A673 (cell line): Measurements from ENCODE around the gene RNU1-1. TPM values are rescaled to one million over a fixed set of nuclear protein-coding genes. Genes with fewer than 3 reads are reported as not detected.
"Not testable (repeated sequence)": the region's sequence is repeated elsewhere in the genome, so short reads cannot be mapped to it uniquely, and the experiment has no call there.

Experiments used
- BruUV-seq: library from RNA; stranded (reverse); fragments of 400-500 nt; replicated peaks from 2 replicates; lab custom pipeline; 2021; lab: Mats Ljungman, UMichigan
- CTCF ChIA-PET: fragments of 300-600 bp; sonication (Branson Sonifier 250); formaldehyde crosslinking; loops from one replicate; lab custom pipeline; 2022; ENCODE audit warnings: antibody characterized with exemption; lab: Charles Lee
- POLR2A ChIA-PET: fragments of 300-600 bp; sonication (Branson Sonifier 250); formaldehyde crosslinking; loops from one replicate; lab custom pipeline; 2022; ENCODE audit warnings: antibody characterized with exemption; ENCODE audit not compliant: low non-redundant PET; lab: Charles Lee
- DNase-seq: peaks from one replicate; pipeline ENCODE4 v3.0.0-alpha.2; 2015; ENCODE audit warnings: low spot score
- H3K27ac ChIP-seq: fragments of 200-600 bp; sonication (generic); 2 replicates; pipeline ENCODE4 v1.5.1; 2016; ENCODE audit warnings: mixed run types, low read depth, mild to moderate bottlenecking, mixed read lengths, antibody characterized with exemption, low read length; ENCODE audit not compliant: poor library complexity, severe bottlenecking
- H3K27me3 ChIP-seq: fragments of 200-600 bp; sonication (generic); replicated peaks from 2 replicates; pipeline ENCODE4 v1.6.1; 2017; ENCODE audit warnings: mixed run types, low read depth, mild to moderate bottlenecking, mixed read lengths, antibody characterized with exemption, low read length; ENCODE audit not compliant: insufficient read depth, poor library complexity
- H3K36me3 ChIP-seq: fragments of 200-600 bp; sonication (generic); 2 replicates; pipeline ENCODE4 v1.6.1; 2016; ENCODE audit warnings: mixed run types, mild to moderate bottlenecking, mixed read lengths, antibody characterized with exemption, low read length; ENCODE audit not compliant: insufficient read depth, poor library complexity, severe bottlenecking
- H3K4me1 ChIP-seq: fragments of 200-600 bp; sonication (generic); 2 replicates; pipeline ENCODE4 v1.6.1; 2017; ENCODE audit warnings: mixed run types, mild to moderate bottlenecking, mixed read lengths, antibody characterized with exemption, low read length; ENCODE audit not compliant: insufficient read depth, poor library complexity, severe bottlenecking
- H3K4me3 ChIP-seq: fragments of 200-600 bp; sonication (generic); 2 replicates; pipeline ENCODE4 v1.5.1; 2016; ENCODE audit warnings: low read depth, mixed run types, mild to moderate bottlenecking, mixed read lengths, low read length; ENCODE audit not compliant: poor library complexity, severe bottlenecking
- H3K9me3 ChIP-seq: fragments of 200-600 bp; sonication (generic); 2 replicates; pipeline ENCODE4 v1.6.1; 2016; ENCODE audit warnings: mixed run types, low read depth, mild to moderate bottlenecking, mixed read lengths, antibody characterized with exemption, low read length; ENCODE audit not compliant: poor library complexity, severe bottlenecking
- EZH2 ChIP-seq: fragments of 200-600 bp; sonication (generic); IDR thresholded peaks from 2 replicates; pipeline ENCODE4 v1.6.1; 2017; ENCODE audit warnings: borderline replicate concordance, low read depth, mild to moderate bottlenecking, mixed read lengths, antibody characterized with exemption, low read length; ENCODE audit not compliant: poor library complexity, severe bottlenecking
- intact Hi-C: fragments of 100-400 bp; cut with micrococcal nuclease; formaldehyde crosslinking; loops from one replicate; pipeline ENCODE4 v1.10.0; 2022; ENCODE audit not compliant: unreplicated experiment
- total RNA-seq: library from RNA; stranded (reverse); gene quantifications from 2 replicates; pipeline ENCODE4 v1.2.3, GENCODE V29; 2021
- TF ChIP-seq, protein P1 (sequence below): fragments of 300-800, 200-600 bp; sonication (generic); conservative IDR thresholded peaks from 2 replicates; pipeline ENCODE4 v1.5.1; 2017; ENCODE audit warnings: low read depth, mild to moderate bottlenecking, antibody characterized with exemption, low read length, moderate library complexity, mixed read lengths

The RNU1-1 gene
- total RNA-seq, 1 experiment from 2014 or later: 1,866 TPM

DNA sequence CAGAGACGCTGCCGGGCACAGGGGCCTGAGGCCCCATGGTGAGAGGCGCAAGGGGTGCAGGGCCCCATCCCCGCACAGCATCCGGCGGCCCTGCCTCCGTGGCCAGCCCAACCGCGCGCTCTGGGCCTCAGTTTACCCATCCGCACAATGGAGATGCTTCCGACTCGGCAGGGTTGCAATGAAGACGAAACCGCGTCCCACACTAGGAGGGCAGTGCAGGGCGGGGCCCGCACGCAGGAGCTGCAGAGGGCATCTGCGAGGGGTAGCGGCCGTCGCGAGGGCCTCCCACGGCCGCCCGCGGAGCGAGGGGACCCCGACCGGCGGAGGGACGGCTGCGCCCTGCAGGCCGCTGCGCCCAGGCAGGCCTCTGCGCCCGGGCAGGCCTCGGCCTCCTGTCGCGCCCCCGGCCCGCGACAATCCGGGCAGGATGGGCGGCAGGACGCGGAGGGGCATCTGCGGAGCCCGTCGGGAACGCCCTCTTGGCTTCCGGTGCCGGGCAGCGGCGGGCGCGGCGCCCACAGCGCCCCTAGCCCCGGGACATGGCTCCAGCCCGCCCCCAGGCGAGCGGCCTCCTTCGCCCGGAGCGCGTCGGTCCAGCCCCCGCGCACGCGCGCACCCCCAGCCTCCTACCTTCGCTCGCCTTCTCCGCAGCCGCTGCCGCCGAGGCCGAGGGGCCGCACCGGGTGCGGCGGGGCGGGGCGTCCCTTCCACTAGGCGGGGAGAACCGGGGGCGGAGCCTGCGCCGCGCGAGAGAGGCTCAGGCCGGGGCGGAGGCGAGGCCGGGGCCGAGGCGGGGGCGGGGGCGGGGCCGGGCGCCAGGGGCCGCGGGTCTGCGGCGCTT lies 15.3 kb downstream of the RNU1-1 start:
- TF ChIP-seq, protein P1, sequence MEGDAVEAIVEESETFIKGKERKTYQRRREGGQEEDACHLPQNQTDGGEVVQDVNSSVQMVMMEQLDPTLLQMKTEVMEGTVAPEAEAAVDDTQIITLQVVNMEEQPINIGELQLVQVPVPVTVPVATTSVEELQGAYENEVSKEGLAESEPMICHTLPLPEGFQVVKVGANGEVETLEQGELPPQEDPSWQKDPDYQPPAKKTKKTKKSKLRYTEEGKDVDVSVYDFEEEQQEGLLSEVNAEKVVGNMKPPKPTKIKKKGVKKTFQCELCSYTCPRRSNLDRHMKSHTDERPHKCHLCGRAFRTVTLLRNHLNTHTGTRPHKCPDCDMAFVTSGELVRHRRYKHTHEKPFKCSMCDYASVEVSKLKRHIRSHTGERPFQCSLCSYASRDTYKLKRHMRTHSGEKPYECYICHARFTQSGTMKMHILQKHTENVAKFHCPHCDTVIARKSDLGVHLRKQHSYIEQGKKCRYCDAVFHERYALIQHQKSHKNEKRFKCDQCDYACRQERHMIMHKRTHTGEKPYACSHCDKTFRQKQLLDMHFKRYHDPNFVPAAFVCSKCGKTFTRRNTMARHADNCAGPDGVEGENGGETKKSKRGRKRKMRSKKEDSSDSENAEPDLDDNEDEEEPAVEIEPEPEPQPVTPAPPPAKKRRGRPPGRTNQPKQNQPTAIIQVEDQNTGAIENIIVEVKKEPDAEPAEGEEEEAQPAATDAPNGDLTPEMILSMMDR: no peak
- no peak for TF ChIP-seq EZH2
- DNase-seq: peak; percentile 92

GRCh38 chr1:16498047-16498446 lies 16.0 kb downstream of the RNU1-1 start:
- H3K4me1 ChIP-seq, CTCF ChIA-PET, DNase-seq, H3K36me3 ChIP-seq, BruUV-seq, POLR2A ChIA-PET, H3K27me3 ChIP-seq, H3K9me3 ChIP-seq, intact Hi-C loops, H3K27ac ChIP-seq: not testable (repeated sequence)
- H3K4me3 ChIP-seq: peak overlapping the region; percentile 83

More for the DNA sequence above, 15.3 kb downstream of the RNU1-1 start:
- POLR2A ChIA-PET: no interaction called here
- CTCF ChIA-PET: interaction anchor here (0.6 kb wide), 1 partner anchor 130 kb away, joined by 3 read pairs; no protein-coding TSS in a partner anchor
- BruUV-seq: no TSS peak
- Histone ChIP-seq H3K9me3 (no peaks in the 10 kb centered on the region), H3K4me3 (peak overlapping the region; percentile 83), H3K27ac (peak overlapping the region; percentile 75), H3K4me1 (no peaks in the 10 kb centered on the region), H3K36me3 (no peaks in the 10 kb centered on the region), H3K27me3 (no peaks in the 10 kb centered on the region)
- intact Hi-C loops: no loop called here

- POLR2A ChIA-PET, CTCF ChIA-PET, H3K27ac ChIP-seq, H3K36me3 ChIP-seq, H3K4me3 ChIP-seq, intact Hi-C loops, H3K9me3 ChIP-seq, BruUV-seq, H3K4me1 ChIP-seq, H3K27me3 ChIP-seq: not testable (repeated sequence)
- DNase-seq: peak; percentile 28
These were observed 16.6 kb downstream of the RNU1-1 start for GRCh38 chr1:16497474-16497904.

DNA sequence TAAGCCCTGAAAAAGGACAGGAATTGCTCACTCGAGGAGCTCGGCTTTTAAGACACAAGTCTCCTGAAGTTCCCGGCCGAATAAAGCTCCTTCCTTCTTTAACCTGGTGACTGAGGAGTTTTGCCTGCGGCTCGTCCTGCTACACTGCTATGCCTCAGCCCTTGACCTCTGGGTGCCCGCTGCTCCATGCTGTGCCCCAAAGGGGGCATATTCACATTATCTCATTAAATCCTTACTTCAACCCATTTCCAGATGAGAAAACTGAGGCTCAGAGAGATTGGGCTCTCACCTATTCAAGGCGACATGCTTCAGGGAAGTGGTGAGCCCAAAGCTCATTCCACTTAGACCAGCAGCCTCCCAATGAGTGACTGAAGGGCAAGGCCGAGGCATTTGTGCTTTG lies 20.4 kb downstream of the RNU1-1 start:
- CTCF ChIA-PET: not testable (repeated sequence)

DNA sequence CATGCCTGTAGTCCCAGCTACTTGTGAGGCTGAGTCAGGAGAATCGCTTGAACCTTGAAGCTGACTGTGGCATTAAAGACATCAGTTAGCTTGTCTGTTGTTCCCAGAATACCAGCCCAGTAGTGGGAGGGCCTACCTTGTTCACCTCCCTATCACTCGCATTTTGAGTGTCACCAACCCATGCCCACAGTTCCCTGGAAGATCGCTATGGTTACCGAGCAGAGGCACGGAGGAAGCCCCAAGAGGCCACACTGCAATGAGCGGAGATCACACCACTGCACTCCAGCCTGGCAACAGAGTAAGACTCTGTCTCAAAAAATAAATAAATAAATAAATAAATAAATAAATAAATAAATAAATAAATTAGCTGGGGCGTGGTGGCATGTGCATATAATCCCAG lies 21.1 kb downstream of the RNU1-1 start:
- DNase-seq, H3K9me3 ChIP-seq, H3K36me3 ChIP-seq, CTCF ChIA-PET, H3K4me3 ChIP-seq, H3K4me1 ChIP-seq, H3K27me3 ChIP-seq, BruUV-seq, intact Hi-C loops, POLR2A ChIA-PET, H3K27ac ChIP-seq: not testable (repeated sequence)

More for the DNA sequence above, 20.4 kb downstream of the RNU1-1 start:
- H3K9me3 ChIP-seq, intact Hi-C loops, H3K4me1 ChIP-seq, POLR2A ChIA-PET, DNase-seq, H3K27me3 ChIP-seq, H3K4me3 ChIP-seq, BruUV-seq, H3K27ac ChIP-seq, H3K36me3 ChIP-seq: not testable (repeated sequence)
